ENCODE data around the gene GPC4. TPM values are rescaled to one million over a fixed set of nuclear protein-coding genes. Genes with fewer than 3 reads are reported as not detected.

GPC4 gene
- total and polyA plus RNA-seq, 2 experiments from 2014 or later = 124 to 183 TPM

GRCh38 chrX:133402042-133402453 is 13.2 kb downstream of the GPC4 start:
- H3K27ac Mint-ChIP-seq = 0 out of 2 replicates have a peak overlapping the region, but pooled peaks have one; percentile 83

More at GRCh38 chrX:133402042-133402453, 13.2 kb downstream of the GPC4 start:
- TF ChIP-seq CTCF (conservative IDR thresholded peaks at IDR 0.05; ENCODE audit: low read depth in 2 of 2) (no peak), REST (IDR thresholded peaks at IDR 0.05; ENCODE audit: unreplicated experiment) (no peak), JUNB (IDR thresholded peaks at IDR 0.05; ENCODE audit: unreplicated experiment) (no peak), EZH2phosphoT487 (IDR thresholded peaks at IDR 0.05; ENCODE audit: unreplicated experiment) (no peak), ZNF114 (CRISPR knock-in tag; IDR thresholded peaks at IDR 0.05) (no peak), NANOG (IDR thresholded peaks at IDR 0.05; ENCODE audit: borderline replicate concordance) (no peak), CREB1 (CRISPR knock-in tag; IDR thresholded peaks at IDR 0.05; ENCODE audit: low read depth) (no peak), ZNF331 (CRISPR knock-in tag; IDR thresholded peaks at IDR 0.05; ENCODE audit: low read depth) (no peak), EZH2 (IDR thresholded peaks at IDR 0.05; ENCODE audit: low read depth, unreplicated experiment) (no peak), STAT1 (IDR thresholded peaks at IDR 0.05; ENCODE audit: unreplicated experiment) (no peak), ETS1 (IDR thresholded peaks at IDR 0.05) (no peak), ZNF462 (CRISPR knock-in tag; IDR thresholded peaks at IDR 0.05) (no peak), POLR2AphosphoS5 (IDR thresholded peaks at IDR 0.05; ENCODE audit: low read depth) (no peak)
- ATAC-seq = no peak
- Histone ChIP-seq H3F3A (replicated peaks; ENCODE audit: low read depth) (no peaks in the 10 kb centered on the region), H3K36me3 (ENCODE audit: insufficient read depth) (peaks cover 7% of the 10 kb centered on the region; the same call in 1 of the 2 replicates), H3K27ac (ENCODE audit: low read depth) (peak overlapping the region; percentile 55; the same call in 1 of the 2 replicates), H3K79me2 (replicated peaks; ENCODE audit: insufficient read depth) (peaks cover 100% of the 10 kb centered on the region), H2AFZ (no peak overlapping the region), H3K4me2 (no peak overlapping the region), H3K9me2 (ENCODE audit: insufficient read depth) (no peaks in the 10 kb centered on the region), H3K4me1 (ENCODE audit: insufficient read depth) (peaks cover 7% of the 10 kb centered on the region), H3K4me3 (no peak overlapping the region), H4K20me1 (replicated peaks; ENCODE audit: insufficient read depth) (peaks cover 27% of the 10 kb centered on the region), H3K27me3 (ENCODE audit: insufficient read depth) (no peaks in the 10 kb centered on the region)
- Mint-ChIP-seq H3K9me3 (no peaks in the 10 kb centered on the region; the same call in 2 of the 3 replicates), H3K36me3 (ENCODE audit: low read depth) (peaks cover 65% of the 10 kb centered on the region), H3K4me1 (peaks cover 15% of the 10 kb centered on the region), H3K27me3 (ENCODE audit: insufficient read depth, low read depth, poor library complexity) (peaks cover 3% of the 10 kb centered on the region), H3K4me3 (no peak overlapping the region; the same call in 2 of the 3 replicates)
- DNase-seq (ENCODE audit: low spot score) = no peak

Data from GM23338 (cell line).